HG03565 (cell line): ENCODE measurements around the gene BPIFB2.

Experiments used
- ATAC-seq: cut with Tn5 transposase; IDR thresholded peaks from one replicate; pipeline ENCODE4 v1.9.1; 2021; ENCODE audit warnings: mild to moderate bottlenecking, moderate library complexity; ENCODE audit not compliant: unreplicated experiment

BPIFB2 gene

DNA sequence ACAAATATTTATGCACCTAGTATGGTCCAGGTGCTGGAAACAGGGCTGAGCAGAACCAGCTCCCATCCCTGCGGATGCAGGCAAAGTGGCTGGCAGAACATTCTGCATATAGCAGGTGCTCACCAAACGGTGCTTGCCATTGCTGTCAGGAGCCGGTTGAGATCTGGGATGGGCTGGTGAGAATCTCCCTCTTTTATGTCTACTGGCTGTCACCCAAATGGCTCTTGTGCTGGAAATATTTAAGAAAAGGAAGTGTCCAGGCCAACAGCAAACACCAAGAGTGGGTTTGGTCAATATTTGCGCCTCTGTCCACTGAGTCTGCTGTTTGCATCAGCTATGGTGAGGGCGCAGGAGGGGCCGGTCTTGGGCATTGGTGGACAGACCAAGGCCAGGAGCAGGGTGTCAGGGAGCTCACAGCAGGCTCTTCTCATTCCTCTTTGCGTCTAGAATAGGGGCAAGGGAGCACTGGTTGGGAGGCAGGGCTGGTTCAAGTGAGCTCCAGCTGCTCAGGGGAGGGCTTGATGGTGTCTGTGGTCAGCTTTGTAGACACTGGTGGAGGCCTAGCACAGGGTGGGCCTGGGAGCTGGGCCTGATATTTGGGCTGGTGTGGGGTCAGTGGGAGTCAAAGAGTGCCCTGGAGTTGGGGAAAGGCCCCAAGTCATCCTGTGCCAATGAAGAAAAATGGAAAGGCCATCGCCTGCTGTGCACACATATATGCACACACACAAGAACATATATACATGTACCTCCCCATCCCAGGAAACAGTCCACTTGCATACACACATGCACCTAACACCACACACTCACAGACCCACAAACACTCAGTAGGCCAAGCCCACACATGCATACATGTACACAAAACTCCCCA, 1.4 kb upstream of the BPIFB2 start:
- no peak for ATAC-seq

DNA sequence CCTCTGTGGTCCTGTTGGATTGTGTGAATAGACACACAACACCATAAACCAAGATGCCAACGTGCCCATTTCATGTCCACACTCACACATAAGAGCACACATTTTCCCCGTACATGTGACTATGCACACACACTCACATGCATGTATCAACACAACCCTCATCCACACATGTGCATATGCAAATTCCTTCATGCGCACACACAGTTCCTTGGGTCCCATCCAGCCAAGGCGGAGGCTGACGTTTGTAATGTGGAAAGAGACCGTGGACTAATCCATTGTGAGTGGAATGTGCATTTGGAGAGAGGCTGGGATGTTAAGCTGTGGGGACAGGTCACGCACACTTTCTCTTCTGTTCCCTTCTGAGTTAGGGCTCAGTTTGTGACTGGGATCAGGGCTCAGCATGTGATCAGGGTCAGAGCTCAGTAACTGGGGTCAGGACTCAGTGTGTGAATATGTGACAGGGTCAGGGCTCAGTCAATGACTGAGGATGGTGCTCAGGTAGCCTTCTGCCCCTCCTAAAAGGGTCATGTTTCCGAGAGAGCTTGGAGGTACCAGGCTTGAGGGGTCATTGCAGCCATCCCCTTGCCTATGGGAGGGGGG, 628 bp upstream of the BPIFB2 start:
- no peak for ATAC-seq

DNA sequence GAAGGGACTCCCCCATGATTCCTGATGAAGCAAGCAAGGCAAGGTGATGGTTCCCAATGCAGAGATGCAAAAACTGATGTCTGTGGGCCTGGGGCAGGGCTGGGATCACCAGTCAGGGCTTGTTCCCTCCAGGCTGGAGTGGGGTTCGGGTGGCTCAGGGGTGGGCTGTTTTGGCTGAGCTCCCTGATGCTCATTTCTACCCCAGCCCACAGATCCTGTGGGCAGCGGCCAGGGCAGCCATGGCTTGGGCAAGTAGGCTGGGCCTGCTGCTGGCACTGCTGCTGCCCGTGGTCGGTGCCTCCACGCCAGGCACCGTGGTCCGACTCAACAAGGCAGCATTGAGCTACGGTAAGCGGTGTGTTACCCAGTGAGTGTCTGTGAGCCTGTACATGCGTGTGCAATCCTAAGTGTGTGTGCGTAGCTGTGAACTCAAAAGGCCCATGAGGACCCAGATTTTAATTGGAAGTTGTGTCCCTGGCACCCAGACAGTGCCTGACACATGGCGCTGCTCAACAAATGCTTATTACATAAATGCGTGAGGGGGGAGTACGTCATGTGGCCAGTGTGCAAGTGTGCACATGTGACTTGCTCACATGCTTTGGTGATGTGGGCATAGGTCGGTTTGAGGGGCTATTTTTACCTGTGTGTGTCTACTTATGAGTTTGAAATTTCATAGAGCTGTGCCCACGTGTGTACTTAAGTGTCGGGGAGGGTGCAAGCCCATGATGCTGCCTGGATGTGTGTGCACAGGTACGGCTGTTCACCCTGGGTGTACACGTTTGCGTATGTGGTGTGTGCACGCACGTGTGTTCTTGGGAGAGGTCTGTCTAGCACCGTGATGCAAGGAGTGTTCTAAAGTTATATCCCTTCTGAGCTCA, 1.1 kb downstream of the BPIFB2 start:
- no peak for ATAC-seq

DNA sequence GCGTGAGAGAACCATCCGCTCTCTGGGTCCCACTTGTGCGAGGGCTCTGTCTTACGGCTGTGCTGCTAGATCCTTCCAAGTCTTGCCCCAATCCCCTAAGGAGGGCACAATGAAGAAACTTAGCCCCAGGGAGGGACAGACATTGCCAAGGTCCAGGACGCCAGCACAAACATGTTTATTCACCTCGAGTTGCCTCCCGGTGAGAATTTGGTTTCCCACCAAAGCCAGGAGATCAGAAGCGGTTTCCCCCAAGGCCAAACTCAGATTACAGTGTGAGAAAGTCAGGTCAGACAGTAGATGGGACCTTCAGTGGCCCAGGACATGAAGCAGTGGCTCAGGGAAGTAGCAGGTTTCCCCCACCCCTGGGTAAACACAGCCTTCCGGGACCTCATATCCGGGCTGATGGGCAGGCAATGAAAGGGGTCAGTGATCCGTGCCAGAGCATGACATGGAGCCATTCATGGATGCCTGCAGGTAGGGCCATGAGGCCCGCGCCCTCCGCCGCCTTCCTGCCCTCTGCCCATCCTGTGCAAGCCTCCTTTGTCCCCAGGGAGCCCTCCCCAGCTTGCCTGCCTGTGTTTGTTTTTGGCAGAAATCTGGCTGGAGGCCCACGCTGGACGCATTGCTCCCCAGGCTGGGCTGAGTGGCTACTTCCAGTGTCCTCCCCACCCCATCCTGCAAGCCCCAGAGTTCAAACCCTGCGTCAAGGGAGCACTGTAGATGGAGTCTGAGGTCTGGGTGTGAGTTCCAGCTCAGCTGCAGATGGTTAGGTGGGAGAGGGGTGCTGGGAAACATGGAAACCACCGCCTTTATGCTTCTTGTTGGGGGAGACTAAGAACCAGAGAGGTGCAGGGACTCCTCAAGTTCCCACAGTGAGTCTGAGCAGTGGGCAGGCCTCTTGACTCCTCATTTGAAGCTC, 2.0 kb downstream of the BPIFB2 start:
- no peak for ATAC-seq

DNA sequence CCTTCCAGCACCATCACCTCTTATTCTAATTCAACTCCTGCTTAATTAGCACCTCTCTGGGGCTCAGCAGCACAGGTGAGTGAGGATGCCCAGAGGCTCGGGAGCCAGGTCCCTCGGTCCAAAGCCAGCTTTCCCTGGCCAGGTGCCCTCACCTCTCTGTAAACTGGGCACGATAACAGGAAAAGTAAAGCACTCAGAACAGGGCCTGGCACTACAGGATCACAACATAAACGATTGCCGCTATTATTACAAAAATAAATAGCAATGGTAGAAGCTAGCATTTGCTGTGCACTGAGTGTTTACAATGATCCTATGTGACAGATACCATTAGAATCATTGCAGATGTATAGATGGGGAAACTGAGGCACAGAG, 2.6 kb downstream of the BPIFB2 start:
- no peak for ATAC-seq

DNA sequence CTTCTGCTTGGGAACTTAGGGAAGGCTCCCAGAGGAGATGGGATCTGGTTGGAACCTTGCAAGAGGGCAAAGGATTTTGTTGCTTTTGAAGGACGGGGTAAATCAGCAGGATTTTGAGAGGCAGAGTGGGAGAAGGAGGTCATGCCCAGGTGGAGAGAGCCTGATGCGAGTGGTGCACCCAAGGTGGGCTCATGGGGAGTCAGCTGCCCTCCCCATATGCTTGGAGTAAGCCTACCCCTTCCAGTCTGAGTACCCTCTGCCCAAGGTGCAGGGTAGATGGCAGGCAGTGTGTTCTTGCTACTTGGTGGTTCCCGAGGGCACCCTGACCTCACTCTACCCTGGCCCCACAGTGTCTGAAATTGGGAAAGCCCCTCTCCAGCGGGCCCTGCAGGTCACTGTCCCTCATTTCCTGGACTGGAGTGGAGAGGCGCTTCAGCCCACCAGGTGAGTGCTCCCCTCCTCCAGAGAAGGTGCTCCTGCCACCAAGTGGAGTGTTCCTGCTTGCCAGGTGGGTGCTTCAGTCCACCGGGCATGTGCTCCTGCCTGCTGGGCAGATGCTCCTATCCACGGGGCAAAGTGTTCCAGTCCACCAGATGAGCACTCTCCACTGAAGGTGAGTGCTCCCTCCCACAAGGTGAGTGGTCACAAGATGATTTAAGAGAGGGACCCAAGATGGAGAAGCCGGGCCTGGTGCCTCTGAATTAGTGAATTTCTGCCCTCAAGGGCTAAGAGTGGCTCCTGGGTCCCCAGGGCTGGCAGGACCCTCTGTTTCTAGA, 3.4 kb downstream of the BPIFB2 start:
- ATAC-seq: no peak

DNA sequence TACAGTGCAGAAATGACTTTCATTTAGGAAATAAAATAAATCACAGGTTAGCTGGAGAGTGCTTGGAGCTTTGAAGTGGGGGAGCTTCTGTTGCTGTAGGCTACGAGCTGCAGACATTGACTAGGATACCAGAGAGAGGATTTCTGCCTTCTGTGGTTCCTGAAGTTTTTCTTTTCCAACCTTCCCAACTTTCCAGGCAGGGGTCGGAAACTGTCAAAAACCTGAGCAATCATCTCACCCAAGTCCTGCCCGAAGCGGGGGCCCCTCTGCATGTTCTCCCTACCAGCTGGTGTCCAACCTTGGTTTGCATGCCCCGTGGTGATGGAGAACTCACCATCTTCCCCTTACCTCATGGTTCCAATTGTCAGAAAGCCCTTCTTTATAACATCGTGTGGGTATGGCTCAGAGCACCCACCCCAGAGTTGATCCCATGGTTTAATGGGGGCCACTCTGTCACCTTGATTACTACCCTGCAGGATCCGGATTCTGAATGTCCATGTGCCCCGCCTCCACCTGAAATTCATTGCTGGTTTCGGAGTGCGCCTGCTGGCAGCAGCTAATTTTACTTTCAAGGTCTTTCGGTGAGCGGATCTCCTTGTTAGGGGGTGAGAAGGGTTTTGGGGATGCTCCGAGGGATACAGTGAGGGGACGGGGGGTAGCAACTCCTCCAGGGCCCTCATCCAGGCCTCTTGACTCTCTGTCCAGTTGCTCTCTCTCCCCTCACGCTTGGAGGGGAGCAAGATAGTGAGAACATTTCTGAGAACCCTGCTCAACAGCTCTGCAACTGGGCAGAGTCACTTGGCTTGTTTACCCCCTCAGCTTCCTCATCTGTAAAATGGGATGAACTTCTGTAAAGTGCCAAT, 5.1 kb downstream of the BPIFB2 start:
- no peak for ATAC-seq

DNA sequence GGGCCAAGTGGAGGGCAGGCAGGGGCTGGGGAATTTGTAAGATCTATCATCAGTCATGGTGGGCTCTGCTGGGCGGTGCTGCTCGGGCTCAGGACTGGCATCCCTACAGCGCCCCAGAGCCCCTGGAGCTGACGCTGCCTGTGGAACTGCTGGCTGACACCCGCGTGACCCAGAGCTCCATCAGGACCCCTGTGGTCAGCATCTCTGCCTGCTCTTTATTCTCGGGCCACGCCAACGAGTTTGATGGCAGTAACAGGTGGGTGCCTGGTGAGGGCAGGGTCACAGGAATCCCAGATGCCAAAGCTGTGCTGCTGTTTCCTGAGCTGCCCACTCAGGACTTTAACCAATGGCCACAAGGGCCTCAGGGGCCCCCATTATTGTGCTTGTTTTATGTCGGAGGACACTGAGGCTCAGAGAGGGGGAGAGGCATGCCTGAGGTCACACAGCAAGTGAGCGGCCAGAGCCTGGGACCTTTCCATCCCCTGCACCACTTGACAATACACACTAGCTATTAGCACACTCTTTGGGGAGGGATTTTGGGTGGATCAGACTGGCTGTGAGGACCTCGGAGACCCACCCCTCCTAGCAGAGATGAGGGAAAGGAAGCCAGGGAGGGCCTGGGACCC, 6.3 kb downstream of the BPIFB2 start:
- no peak for ATAC-seq

DNA sequence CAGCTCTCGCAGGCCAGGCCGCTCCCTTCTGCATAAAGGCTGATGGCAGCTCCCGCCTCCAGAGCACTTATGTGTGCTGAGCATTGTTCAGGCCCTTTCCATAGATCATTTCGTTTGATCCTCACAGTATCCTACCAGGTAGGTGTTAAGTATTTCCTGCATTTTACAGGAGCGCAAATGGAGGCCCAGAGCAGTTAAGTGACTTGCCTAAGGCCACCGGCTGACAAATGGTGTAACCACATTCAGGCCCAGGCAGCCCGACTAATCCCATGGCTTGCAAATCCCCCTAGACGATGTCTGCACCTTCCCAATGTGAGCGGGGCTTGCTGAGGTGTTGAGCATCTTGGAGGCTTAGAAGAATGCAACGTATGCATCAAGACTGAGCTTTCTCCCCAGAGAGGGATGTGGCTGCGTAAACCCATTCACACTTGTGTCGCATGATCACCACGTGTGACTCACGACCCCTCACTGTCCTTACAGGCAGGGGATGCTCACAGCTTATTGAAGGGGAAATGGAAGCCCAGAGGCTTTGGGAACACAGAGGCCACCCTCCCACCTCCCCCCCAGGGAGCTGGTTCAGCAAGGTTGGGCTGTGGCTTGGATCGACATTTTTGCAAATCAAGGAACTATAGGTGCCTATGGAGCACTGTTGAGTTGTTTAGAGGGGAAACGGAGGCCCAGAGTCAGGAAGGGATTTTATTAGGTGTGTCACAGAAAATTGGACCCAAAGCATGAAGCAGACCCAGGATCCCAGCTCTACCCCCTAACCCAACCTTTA, 7.0 kb downstream of the BPIFB2 start:
- ATAC-seq: no peak

DNA sequence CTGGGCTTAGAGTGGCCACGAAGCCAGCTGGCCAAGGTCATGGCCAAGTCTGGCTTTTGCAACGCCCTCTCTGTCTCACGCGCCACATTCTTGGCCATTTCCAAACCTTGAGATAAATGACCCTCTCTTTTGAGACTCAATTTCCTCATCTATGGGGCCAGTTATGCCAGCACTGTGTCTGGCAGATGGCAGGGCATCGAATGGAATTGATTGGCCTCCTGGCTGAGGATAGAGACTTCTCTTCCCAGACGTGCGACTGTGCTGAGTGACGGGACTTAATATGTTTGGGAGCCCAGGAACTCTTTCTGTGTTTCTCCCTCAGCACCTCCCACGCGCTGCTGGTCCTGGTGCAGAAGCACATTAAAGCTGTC, 7.6 kb downstream of the BPIFB2 start:
- ATAC-seq: no peak

DNA sequence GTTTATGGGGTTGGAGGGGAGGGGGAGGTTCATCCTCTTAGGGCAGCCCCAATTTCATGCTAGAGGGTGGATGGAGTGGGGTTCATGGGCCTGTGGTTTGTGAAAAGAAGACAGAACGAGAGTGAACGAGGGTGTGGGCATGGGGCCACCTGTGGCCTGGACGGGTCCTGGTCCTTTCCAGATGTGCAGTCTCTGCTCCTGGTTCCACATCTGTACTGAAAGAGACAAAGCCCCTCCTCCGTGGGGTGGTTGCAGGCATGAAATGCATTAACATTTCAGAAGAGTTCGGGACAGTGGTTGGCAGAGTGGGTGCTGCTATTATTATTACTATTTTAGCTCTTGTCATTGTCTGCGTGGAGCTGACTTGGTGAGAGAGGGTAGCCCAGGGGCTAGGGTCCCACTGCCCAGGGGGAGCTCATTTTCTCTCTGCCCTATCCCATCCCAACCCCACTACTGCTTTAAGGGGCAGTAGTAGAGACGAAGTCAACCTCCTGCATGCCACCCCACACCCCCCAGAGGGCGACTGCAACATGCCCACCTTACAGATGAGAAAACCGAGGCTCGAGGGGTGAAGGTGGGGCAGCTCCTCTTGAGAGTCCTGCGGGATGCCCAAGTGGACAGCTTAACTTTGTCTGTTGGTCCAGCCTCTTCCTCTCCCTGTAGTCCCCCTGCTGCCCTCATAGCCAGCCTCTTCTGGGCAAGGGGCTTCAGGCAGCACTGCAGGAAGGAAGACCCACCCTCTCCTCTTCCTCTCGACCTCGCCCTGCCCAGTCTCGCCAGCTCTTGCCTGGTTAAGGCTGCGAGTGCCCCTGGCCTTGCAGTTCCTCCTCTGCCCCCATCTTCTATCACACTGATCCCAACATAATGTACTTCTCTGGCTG, 8.4 kb downstream of the BPIFB2 start:
- no peak for ATAC-seq

DNA sequence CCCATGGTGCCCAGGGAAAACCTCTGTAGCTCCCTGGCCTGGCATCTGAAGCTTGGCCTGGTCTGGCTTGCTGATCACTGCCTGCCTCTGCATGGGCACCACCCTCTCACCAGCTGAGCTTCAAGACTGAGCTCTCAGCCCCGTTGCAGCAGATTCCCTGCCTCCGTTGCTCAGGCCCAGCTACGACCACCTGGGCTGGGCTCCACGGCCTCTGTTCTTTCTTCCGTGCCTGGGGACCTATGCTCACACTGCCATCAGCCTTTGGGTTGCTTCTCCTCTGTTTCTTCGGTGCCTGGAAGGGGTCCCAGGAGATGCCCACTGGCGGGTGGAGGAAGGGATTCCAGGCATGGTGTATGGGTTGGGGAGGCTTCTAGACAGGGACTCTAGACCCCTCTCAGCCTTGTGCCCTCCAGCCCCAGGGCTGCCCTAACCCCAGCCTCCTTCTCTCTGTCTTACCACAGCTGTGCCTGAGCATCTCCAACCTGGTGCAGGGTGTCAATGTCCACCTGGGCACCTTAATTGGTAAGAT, 9.1 kb downstream of the BPIFB2 start:
- ATAC-seq: no peak

DNA sequence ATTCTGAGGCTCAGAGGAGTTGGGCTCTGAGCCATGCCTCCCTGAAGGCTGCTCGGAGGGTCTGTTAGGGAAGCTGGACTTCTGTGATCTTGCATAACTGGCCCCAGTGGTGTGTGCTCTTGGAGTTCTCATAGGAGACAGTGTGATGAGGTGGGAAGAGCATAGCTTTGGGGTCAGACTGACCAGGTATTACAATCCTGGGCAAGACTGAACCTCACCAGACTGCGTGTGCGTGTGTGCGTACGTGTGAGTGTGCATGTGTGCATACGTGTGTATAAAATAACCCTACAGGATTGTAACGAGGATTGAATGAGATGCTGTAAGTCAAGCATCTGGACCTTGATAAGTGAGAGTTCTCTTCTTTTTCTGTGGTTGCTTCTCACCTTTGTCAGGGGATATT, 10.0 kb downstream of the BPIFB2 start:
- ATAC-seq: no peak

DNA sequence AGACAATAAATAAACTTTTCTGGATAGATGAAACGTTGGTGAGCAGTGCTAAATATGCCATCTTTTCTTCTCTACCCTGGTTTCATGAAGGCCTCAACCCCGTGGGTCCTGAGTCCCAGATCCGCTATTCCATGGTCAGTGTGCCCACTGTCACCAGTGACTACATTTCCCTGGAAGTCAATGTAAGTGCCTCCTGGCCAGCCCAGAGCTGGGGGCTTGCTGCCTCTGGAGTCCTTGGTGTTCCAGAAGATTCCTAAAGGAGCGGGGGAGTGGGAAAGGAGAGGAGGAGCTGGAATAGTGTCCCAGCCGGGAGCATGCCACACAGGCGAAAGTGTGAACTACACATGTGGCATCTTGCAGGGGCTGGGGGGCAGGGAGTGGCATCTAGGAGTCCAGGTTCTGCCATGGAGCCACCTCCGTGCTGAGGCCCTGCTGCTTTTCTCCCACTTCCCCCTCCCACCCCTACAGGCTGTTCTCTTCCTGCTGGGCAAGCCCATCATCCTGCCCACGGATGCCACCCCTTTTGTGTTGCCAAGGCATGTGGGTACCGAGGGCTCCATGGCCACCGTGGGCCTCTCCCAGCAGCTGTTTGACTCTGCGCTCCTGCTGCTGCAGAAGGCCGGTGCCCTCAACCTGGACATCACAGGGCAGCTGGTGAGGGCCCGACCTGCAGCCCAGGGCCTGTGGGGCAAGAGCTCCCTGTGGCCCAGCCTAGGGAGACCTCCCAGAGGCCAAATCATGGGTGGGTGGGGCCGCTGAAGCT, 10.8 kb downstream of the BPIFB2 start:
- no peak for ATAC-seq

DNA sequence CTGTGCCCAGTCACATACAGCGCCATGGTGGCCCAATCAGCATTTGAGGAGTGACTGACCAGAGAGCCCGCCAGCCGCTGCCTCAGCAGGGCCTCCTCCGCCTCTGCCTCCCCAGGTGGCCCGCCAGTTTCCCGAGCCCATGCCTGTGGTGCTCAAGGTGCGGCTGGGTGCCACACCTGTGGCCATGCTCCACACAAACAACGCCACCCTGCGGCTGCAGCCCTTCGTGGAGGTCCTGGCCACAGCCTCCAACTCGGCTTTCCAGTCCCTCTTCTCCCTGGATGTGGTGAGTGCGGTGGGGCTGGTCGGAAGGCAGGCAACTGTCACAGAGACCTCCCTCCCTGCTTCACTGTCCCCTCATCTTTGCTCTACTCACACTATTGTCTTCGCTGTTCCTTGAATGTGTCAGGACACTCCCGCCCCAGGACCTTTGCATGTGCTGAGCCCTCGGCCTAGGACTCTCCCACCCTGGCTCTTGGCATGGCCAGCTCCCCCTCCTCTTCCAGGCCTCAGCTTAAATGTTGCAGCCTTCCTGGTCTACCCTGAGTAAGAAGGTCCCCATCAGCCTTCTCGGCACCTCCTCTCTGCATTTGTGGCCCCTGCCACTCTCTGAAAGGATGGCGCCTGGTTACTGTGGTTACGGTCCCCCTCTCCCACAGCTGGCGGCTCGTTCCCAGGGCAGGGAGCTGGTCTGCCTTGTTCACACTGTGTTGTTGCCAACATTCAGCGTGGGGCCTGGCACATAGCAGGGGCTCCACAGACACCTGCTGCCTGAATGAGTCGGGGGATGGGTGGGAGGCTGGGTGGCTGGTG, 12.2 kb downstream of the BPIFB2 start:
- no peak for ATAC-seq
